Measurements from ENCODE around the gene NELFB. TPM values are rescaled to one million over a fixed set of nuclear protein-coding genes. Genes with fewer than 3 reads are reported as not detected.

Gene NELFB
- total RNA-seq: 54.6 and 68.4 TPM in 2 replicates

GRCh38 chr9:137254624-137255447 is at the start of gene NELFB:
TSS of gene NELFB (plus strand) at chr9:137255327.

GRCh38 chr9:137222190-137223077 is 32.7 kb upstream of the NELFB start, which contains the start of gene RNF208:
TSS of gene RNF208 (minus strand) at chr9:137222240. CDS start at chr9:137221212, 1,028 bp downstream.

GRCh38 chr9:137224830-137225694 is 30.1 kb upstream of the NELFB start, which contains the start of gene CYSRT1:
TSS of gene CYSRT1 (plus strand) at chr9:137225174. CDS start at chr9:137225622, 448 bp downstream.

GRCh38 chr9:137227054-137227852 is 27.9 kb upstream of the NELFB start, which contains the start of gene RNF224:
TSS of gene RNF224 (plus strand) at chr9:137227502. CDS start at chr9:137228336, 834 bp downstream.

GRCh38 chr9:137230705-137231371 is 24.3 kb upstream of the NELFB start, which contains the start of gene SLC34A3:
TSS of gene SLC34A3 (plus strand) at chr9:137230901. CDS start at chr9:137231703, 802 bp downstream.

GRCh38 chr9:137240841-137241489 is 14.2 kb upstream of the NELFB start, which contains the start of gene TUBB4B:
TSS of gene TUBB4B (plus strand) at chr9:137241287. CDS start at chr9:137241361, 74 bp downstream.

GRCh38 chr9:137251194-137251461 is 4.0 kb upstream of the NELFB start, which contains the start of gene STPG3:
TSS of gene STPG3 (plus strand) at chr9:137251286. CDS start at chr9:137251287, 1 bp downstream.

GRCh38 chr9:137277329-137278041 is 22.4 kb downstream of the NELFB start, which contains the start of gene TOR4A:
TSS of gene TOR4A (plus strand) at chr9:137277726. CDS start at chr9:137278690, 964 bp downstream.

GRCh38 chr9:137302118-137302448 is 47.0 kb downstream of the NELFB start, which contains the start of gene NRARP:
TSS of gene NRARP (minus strand) at chr9:137302271. CDS start at chr9:137301928, 343 bp downstream.

Other genes with a start within 250 kb of the NELFB start
- 6.9 and 7.3 TPM in 2 replicates for gene ABCA2, start 227.1 kb upstream of the NELFB start, total RNA-seq
- gene FUT7, start 223.2 kb upstream of the NELFB start, total RNA-seq: not detected in 2 replicates
- 67.3 and 71.1 TPM in 2 replicates for gene NPDC1, start 209.2 kb upstream of the NELFB start, total RNA-seq
- not detected in 2 replicates for gene ENTPD2, start 201.3 kb upstream of the NELFB start, total RNA-seq
- 28.1 and 30.2 TPM in 2 replicates for gene SAPCD2, start 184.8 kb upstream of the NELFB start, total RNA-seq
- 21.9 and 23.0 TPM in 2 replicates for gene UAP1L1, start 177.8 kb upstream of the NELFB start, total RNA-seq
- gene MAN1B1, start 168.3 kb upstream of the NELFB start, total RNA-seq: 69.4 and 75.7 TPM in 2 replicates
- gene DPP7, start 140.6 kb upstream of the NELFB start, total RNA-seq: 88.5 and 107 TPM in 2 replicates
- not detected in 2 replicates for gene GRIN1, start 116.2 kb upstream of the NELFB start, total RNA-seq
- gene LRRC26, start 85.3 kb upstream of the NELFB start, total RNA-seq: not detected in 2 replicates
- gene TMEM210, start 83.3 kb upstream of the NELFB start, total RNA-seq: not detected in 2 replicates
- 17.6 and 25.1 TPM in 2 replicates for gene ANAPC2, start 66.8 kb upstream of the NELFB start, total RNA-seq
- gene SSNA1, start 66.7 kb upstream of the NELFB start, total RNA-seq: 127 and 150 TPM in 2 replicates
- gene TPRN, start 54.6 kb upstream of the NELFB start, total RNA-seq: 6.9 and 7.7 TPM in 2 replicates
- gene TMEM203, start 49.7 kb upstream of the NELFB start, total RNA-seq: 36.2 and 39.1 TPM in 2 replicates
- 13.4 and 16.6 TPM in 2 replicates for gene NDOR1, start 49.6 kb upstream of the NELFB start, total RNA-seq
- gene RNF208, start 33.1 kb upstream of the NELFB start, total RNA-seq: not detected in 2 replicates
- gene CYSRT1, start 30.2 kb upstream of the NELFB start, total RNA-seq: 0.20 and 0.25 TPM in 2 replicates
- gene RNF224, start 27.8 kb upstream of the NELFB start, total RNA-seq: not detected in 2 replicates
- gene SLC34A3, start 24.4 kb upstream of the NELFB start, total RNA-seq: not detected in 2 replicates
- 1,008 and 1,079 TPM in 2 replicates for gene TUBB4B, start 14.0 kb upstream of the NELFB start, total RNA-seq
- not detected in 2 replicates for gene STPG3, start 4.0 kb upstream of the NELFB start, total RNA-seq
- gene TOR4A, start 22.4 kb downstream of the NELFB start, total RNA-seq: 41.4 and 44.7 TPM in 2 replicates
- 35.8 and 43.9 TPM in 2 replicates for gene NRARP, start 46.9 kb downstream of the NELFB start, total RNA-seq
- gene EXD3, start 167.8 kb downstream of the NELFB start, total RNA-seq: 7.2 and 8.2 TPM in 2 replicates
- gene NOXA1, start 168.1 kb downstream of the NELFB start, total RNA-seq: 0.07 TPM in 1 of 2 replicates, not detected in the other
- gene ENTPD8, start 186.0 kb downstream of the NELFB start, total RNA-seq: 0.05 and 1.5 TPM in 2 replicates
- gene NSMF, start 204.0 kb downstream of the NELFB start, total RNA-seq: 48.2 and 50.1 TPM in 2 replicates

Measured in mammary microvascular endothelial cell (primary cell).